ENCODE results near the gene LPP. TPM values are rescaled to one million over a fixed set of nuclear protein-coding genes. Genes with fewer than 3 reads are reported as not detected.

Gene LPP
- total RNA-seq, 1 donor from 2014 or later = 23.1 TPM

- DNase-seq = no peak
- Mint-ChIP-seq H3K9me3 (ENCODE audit: unreplicated experiment) (no peaks in the 10 kb centered on the region), H3K27ac (ENCODE audit: unreplicated experiment) (no peak overlapping the region), H3K27me3 (ENCODE audit: unreplicated experiment) (no peaks in the 10 kb centered on the region), H3K36me3 (ENCODE audit: unreplicated experiment) (no peaks in the 10 kb centered on the region), H3K4me3 (ENCODE audit: unreplicated experiment) (no peak overlapping the region), H3K4me1 (ENCODE audit: low read depth, unreplicated experiment) (no peaks in the 10 kb centered on the region)
- TF ChIP-seq CTCF (IDR thresholded peaks at IDR 0.05; ENCODE audit: partially characterized antibody, unreplicated experiment) = no peak
Measured at GRCh38 chr3:188861842-188862744, 708.1 kb downstream of the LPP start.

DNA sequence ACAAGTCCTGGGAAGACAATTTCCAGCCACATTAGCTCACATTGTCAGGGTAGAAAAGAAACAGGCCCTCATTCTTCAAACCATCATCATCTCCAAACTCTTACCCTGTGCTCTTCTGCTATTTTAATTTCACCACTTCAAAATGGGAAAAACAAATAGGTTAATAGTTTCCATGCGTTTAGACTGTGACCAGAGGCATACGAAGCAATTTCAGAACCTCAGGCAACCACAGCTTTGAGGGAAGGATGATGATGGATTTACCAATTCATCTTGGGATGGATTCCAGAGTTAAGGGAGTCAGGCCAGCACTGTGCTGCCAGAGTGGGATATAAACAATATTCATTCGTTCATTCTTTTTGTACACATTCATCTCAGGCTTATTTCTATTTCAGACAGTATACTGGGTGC is 710.0 kb downstream of the LPP start:
- H3K27ac Mint-ChIP-seq (ENCODE audit: unreplicated experiment) = no peak overlapping the region
- no peak overlapping the region for H3K4me3 Mint-ChIP-seq (ENCODE audit: unreplicated experiment)
- H3K9me3 Mint-ChIP-seq (ENCODE audit: unreplicated experiment) = no peaks in the 10 kb centered on the region
- no peak for TF ChIP-seq CTCF (IDR thresholded peaks at IDR 0.05; ENCODE audit: partially characterized antibody, unreplicated experiment)
- H3K27me3 Mint-ChIP-seq (ENCODE audit: unreplicated experiment) = no peaks in the 10 kb centered on the region
- no peak for DNase-seq
- no peaks in the 10 kb centered on the region for H3K4me1 Mint-ChIP-seq (ENCODE audit: low read depth, unreplicated experiment)
- no peaks in the 10 kb centered on the region for H3K36me3 Mint-ChIP-seq (ENCODE audit: unreplicated experiment)

DNA sequence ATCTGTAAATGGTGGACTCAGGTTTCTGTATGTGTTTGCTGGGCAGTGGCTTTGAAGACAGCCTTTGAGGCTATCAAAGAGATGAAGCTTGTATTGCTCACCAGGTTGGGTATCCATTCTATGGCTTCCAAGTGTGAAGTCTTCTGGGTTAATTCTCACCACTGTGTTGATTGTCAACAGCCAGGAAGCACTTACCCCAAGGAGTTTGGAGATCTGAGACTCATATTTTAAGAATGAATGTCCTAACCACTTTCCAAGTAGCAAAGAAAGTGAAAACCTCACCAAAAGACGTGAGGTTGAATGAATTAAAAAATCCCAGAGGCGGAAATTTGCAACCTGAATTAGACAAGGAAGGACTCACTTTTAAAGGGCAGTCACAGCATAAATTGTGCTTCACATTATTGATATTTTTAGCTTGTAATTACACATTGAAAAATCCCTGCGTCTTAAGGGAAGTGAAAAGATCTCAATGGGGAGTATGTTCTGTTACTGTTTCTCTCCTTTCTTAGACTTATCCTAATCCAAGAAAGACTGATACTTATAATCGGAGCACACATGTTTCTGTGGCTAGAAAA is 713.8 kb downstream of the LPP start:
- Mint-ChIP-seq H3K36me3 (ENCODE audit: unreplicated experiment) (no peaks in the 10 kb centered on the region), H3K4me3 (ENCODE audit: unreplicated experiment) (no peak overlapping the region), H3K9me3 (ENCODE audit: unreplicated experiment) (peaks cover 2% of the 10 kb centered on the region), H3K4me1 (ENCODE audit: low read depth, unreplicated experiment) (no peaks in the 10 kb centered on the region), H3K27ac (ENCODE audit: unreplicated experiment) (no peak overlapping the region), H3K27me3 (ENCODE audit: unreplicated experiment) (no peaks in the 10 kb centered on the region)
- DNase-seq = no peak
- no peak for TF ChIP-seq CTCF (IDR thresholded peaks at IDR 0.05; ENCODE audit: partially characterized antibody, unreplicated experiment)

- H3K36me3 Mint-ChIP-seq (ENCODE audit: unreplicated experiment) = no peaks in the 10 kb centered on the region
- peaks cover 2% of the 10 kb centered on the region for H3K9me3 Mint-ChIP-seq (ENCODE audit: unreplicated experiment)
- no peaks in the 10 kb centered on the region for H3K4me1 Mint-ChIP-seq (ENCODE audit: low read depth, unreplicated experiment)
- no peak overlapping the region for H3K27ac Mint-ChIP-seq (ENCODE audit: unreplicated experiment)
- no peak overlapping the region for H3K4me3 Mint-ChIP-seq (ENCODE audit: unreplicated experiment)
- no peak for DNase-seq
- H3K27me3 Mint-ChIP-seq (ENCODE audit: unreplicated experiment) = no peaks in the 10 kb centered on the region
- TF ChIP-seq CTCF (IDR thresholded peaks at IDR 0.05; ENCODE audit: partially characterized antibody, unreplicated experiment) = no peak
Measured at GRCh38 chr3:188868803-188869202, 714.8 kb downstream of the LPP start.

DNA sequence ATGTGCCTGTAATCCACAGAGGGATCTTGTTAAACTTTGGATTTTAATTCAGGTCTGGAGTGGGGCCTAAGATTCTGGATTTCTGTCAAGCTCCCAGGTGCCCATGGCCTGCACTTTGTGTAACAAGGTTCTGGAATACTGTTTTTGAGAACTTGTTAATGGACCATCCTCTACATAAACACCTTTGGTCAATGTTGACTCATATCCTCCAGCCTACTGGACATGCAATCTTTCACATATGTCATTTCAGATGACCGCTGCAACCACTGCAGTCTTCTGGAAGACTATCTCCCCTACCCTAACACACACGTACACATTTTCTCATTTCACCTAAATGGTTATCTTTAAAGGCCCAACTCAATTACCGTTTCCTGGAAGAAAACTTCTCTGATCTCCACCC is 715.7 kb downstream of the LPP start:
- no peaks in the 10 kb centered on the region for H3K27me3 Mint-ChIP-seq (ENCODE audit: unreplicated experiment)
- no peak overlapping the region for H3K27ac Mint-ChIP-seq (ENCODE audit: unreplicated experiment)
- H3K36me3 Mint-ChIP-seq (ENCODE audit: unreplicated experiment) = no peaks in the 10 kb centered on the region
- TF ChIP-seq CTCF (IDR thresholded peaks at IDR 0.05; ENCODE audit: partially characterized antibody, unreplicated experiment) = no peak
- no peaks in the 10 kb centered on the region for H3K4me1 Mint-ChIP-seq (ENCODE audit: low read depth, unreplicated experiment)
- H3K4me3 Mint-ChIP-seq (ENCODE audit: unreplicated experiment) = no peak overlapping the region
- no peak for DNase-seq
- peaks cover 2% of the 10 kb centered on the region for H3K9me3 Mint-ChIP-seq (ENCODE audit: unreplicated experiment)

Data from glutamatergic neuron (in vitro differentiated cells).